Mesenteric fat pad (tissue), 1 donor: ENCODE measurements around the gene TMEM53. TPM values are rescaled to one million over a fixed set of nuclear protein-coding genes. Genes with fewer than 3 reads are reported as not detected.
A peak's percentile ranks its signal among the peaks of the same experiment; 100 is the strongest.

ENCODE experiments used
- DNase-seq: peaks from one replicate; pipeline ENCODE4 v3.0.0-alpha.2; 2020; ENCODE audit warnings: low spot score
- long read RNA-seq: library from polyadenylated mRNA; unstranded; transcript quantifications from one replicate; pipeline ENCODE4 v2.0.0, GENCODE V29; 2020
- total RNA-seq: library from RNA; stranded (reverse); fragmentation: NEBNext Ultra II Directional; extraction: Animal tissue kit (Norgen Biotek cat#: 25700); gene quantifications from one replicate; pipeline ENCODE4 v1.2.1, GENCODE V29; 2021
- donor health status: DM: yes; HTN: yes; CAD: no.

TMEM53 gene
- total RNA-seq, result 16.8 TPM
- long read RNA-seq, transcript TMEM53-202 (3 exons, 2,310 nt), result minor isoform, 10 of 58 reads
- long read RNA-seq, transcript TMEM53-204 (4 exons, 1,579 nt), result major isoform, 27 of 58 reads
- long read RNA-seq, partial matches to known transcripts, result 4 of 58 reads
- long read RNA-seq, other reads (novel, unspliced or antisense), result 8 of 58 reads

- DNase-seq, result peak; percentile 99
Observed at GRCh38 chr1:44674113-44675000, at the start of gene TMEM53, which contains the start of gene ARMH1. TSS of gene TMEM53 (minus strand) at chr1:44674481. CDS start at chr1:44674391, 90 bp downstream. TSS of gene ARMH1 (plus strand) at chr1:44674714. CDS start at chr1:44689698, 14,984 bp downstream.

GRCh38 chr1:44723496-44724295, 49.4 kb upstream of the TMEM53 start:
- no peak for DNase-seq

- no peak for DNase-seq
Observed at GRCh38 chr1:44723064-44723463, 48.8 kb upstream of the TMEM53 start.

- no peak for DNase-seq
Observed at GRCh38 chr1:44721485-44722361, 47.4 kb upstream of the TMEM53 start.

GRCh38 chr1:44720281-44720680, 46.0 kb upstream of the TMEM53 start:
- no peak for DNase-seq

GRCh38 chr1:44719318-44719717, 45.0 kb upstream of the TMEM53 start:
- DNase-seq, result no peak

- DNase-seq, result no peak
Observed at GRCh38 chr1:44718091-44718490, 43.8 kb upstream of the TMEM53 start.

- DNase-seq, result no peak
Observed at GRCh38 chr1:44717653-44718052, 43.4 kb upstream of the TMEM53 start.

GRCh38 chr1:44717156-44717555, 42.9 kb upstream of the TMEM53 start:
- no peak for DNase-seq

- no peak for DNase-seq
Observed at GRCh38 chr1:44714944-44715571, 40.8 kb upstream of the TMEM53 start.

GRCh38 chr1:44714532-44714931, 40.3 kb upstream of the TMEM53 start:
- no peak for DNase-seq

- no peak for DNase-seq
Observed at GRCh38 chr1:44713321-44713781, 39.1 kb upstream of the TMEM53 start.

GRCh38 chr1:44707959-44708831, 33.9 kb upstream of the TMEM53 start:
- DNase-seq, result no peak

GRCh38 chr1:44707112-44707881, 33.0 kb upstream of the TMEM53 start:
- no peak for DNase-seq

- DNase-seq, result no peak
Observed at GRCh38 chr1:44705938-44706337, 31.7 kb upstream of the TMEM53 start.

- DNase-seq, result no peak
Observed at GRCh38 chr1:44705470-44705869, 31.2 kb upstream of the TMEM53 start.

- no peak for DNase-seq
Observed at GRCh38 chr1:44701141-44701573, 26.9 kb upstream of the TMEM53 start.

GRCh38 chr1:44700573-44700972, 26.3 kb upstream of the TMEM53 start:
- DNase-seq, result no peak
